AG04449 (cell line): ENCODE measurements around the gene LCN6.

Experiments used
- CTCF ChIA-PET: fragments of 350-600 bp; formaldehyde crosslinking; extraction: SDS; loops from one replicate; lab custom pipeline; 2021; ENCODE audit warnings: antibody characterized with exemption; lab: Yijun Ruan, JAX
- POLR2A ChIA-PET: fragments of 400-600, 350-600 bp; formaldehyde crosslinking; extraction: SDS; loops from one replicate; lab custom pipeline; 2020; ENCODE audit warnings: antibody characterized with exemption, inconsistent platforms; lab: Yijun Ruan, JAX
- DNase-seq: peaks from one replicate; pipeline ENCODE4 v3.0.0-alpha.2; 2010; ENCODE audit warnings: low read depth, low spot score
- H3K4me3 ChIP-seq: 2 replicates; pipeline ENCODE4 v1.5.1; 2011; ENCODE audit warnings: low read depth, mild to moderate bottlenecking, control low read depth, low read length
- TF ChIP-seq, protein P1 (sequence below): IDR thresholded peaks from one replicate; pipeline ENCODE4 v1.5.1; 2011; ENCODE audit warnings: mild to moderate bottlenecking, moderate library complexity, low read length, control low read depth, inconsistent platforms; ENCODE audit not compliant: insufficient read depth; ENCODE audit errors: missing control alignments

The LCN6 gene

DNA sequence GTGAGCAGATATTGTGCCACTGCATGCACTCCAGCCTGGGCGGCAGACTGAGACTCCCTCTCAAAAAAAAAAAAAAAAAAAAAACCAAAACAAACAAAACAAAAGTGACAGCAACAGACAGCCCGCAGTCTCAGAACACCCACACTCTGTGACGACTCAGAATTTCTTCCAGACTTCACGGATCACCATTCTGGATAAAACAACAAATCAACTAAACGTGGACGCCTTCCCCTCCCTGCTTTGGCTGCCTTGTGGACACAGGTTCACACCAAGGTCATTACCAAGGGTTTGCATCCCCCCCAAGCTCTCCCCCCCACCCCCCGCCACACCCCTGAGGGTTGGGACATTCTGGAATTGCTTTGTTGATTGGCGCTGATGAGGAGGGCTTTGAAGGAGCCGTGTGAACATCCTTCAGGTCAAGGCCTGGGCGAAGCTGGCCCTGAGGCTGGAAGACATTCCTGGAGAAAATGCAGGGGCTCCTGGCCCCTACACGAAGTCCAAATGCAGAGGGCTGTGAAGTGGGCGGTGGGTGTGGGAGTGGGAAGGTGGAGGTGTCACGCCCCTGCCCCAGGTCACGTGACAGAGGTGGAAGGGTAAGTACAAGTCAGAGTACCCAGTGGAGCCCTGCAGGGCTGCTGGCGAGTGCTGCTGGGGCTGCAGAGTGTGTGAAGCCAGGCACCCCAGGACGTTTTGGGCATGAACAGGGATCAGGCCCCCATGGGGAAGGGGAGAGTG lies 15.7 kb downstream of the LCN6 start:
- ChIA-PET CTCF (no interaction called here), POLR2A (no interaction called here)
- DNase-seq: no peak
- TF ChIP-seq, protein P1, sequence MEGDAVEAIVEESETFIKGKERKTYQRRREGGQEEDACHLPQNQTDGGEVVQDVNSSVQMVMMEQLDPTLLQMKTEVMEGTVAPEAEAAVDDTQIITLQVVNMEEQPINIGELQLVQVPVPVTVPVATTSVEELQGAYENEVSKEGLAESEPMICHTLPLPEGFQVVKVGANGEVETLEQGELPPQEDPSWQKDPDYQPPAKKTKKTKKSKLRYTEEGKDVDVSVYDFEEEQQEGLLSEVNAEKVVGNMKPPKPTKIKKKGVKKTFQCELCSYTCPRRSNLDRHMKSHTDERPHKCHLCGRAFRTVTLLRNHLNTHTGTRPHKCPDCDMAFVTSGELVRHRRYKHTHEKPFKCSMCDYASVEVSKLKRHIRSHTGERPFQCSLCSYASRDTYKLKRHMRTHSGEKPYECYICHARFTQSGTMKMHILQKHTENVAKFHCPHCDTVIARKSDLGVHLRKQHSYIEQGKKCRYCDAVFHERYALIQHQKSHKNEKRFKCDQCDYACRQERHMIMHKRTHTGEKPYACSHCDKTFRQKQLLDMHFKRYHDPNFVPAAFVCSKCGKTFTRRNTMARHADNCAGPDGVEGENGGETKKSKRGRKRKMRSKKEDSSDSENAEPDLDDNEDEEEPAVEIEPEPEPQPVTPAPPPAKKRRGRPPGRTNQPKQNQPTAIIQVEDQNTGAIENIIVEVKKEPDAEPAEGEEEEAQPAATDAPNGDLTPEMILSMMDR: no peak
- no peak overlapping the region for H3K4me3 ChIP-seq

DNA sequence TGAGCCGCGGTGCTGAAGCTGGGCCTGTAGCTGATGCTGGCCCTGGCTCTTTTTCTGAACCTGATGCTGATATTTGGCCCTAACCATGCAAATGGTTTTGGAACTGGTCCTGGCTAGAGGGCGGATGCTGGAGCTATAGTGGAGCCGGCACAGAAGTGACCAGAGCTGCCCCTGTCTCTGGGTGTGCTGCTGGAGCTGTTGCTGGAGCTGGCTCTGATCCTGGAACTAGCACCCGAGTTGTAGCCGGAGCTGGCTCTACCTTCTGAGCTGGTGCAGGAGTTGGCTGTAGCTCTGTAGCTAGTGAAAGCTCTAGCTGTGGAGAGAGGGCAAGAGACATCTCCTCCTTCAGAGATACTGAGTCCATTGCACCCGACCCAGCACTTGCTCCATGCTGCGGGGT lies 18.4 kb downstream of the LCN6 start:
- DNase-seq: no peak
- H3K4me3 ChIP-seq: no peak overlapping the region
- POLR2A ChIA-PET: no interaction called here
- CTCF ChIA-PET: interaction anchor here (0.7 to 4.1 kb wide), 10 partner anchors 15 to 242 kb away, joined by 3 to 27 read pairs (median 4); partner anchors contain the start of gene LCN8
- TF ChIP-seq, protein P1: no peak

DNA sequence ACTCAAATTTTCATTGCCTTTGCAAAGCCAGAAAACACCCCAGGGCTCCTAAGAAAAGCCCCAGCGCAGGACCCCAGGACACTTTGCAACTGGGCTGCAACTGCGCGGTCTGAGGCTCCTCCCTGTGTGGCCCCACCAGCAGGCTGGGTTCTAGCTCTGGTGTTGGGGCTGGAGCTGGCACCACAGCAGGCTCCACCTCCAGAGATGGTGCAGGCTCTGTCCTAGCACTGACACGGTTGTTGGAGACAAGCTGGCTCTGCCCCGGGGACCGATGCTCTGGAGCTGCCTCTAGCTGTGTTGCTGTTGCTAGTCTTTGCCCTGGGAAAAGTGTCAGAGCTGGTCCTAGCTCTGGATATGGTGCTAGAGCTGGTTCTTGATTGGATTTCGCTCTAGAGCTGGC lies 19.2 kb downstream of the LCN6 start:
- ChIA-PET POLR2A (interaction anchor here (0.8 to 3.5 kb wide), 5 partner anchors 8 to 119 kb away, joined by 3 to 17 read pairs (median 15); no protein-coding TSS in a partner anchor), CTCF (interaction anchor here (0.8 to 4.1 kb wide), 15 partner anchors 9 to 245 kb away, joined by 3 to 27 read pairs (median 4); partner anchors contain the start of genes C8G and LCN8)
- TF ChIP-seq, protein P1: no peak
- no peak for DNase-seq
- peak overlapping the region; percentile 84 for H3K4me3 ChIP-seq

DNA sequence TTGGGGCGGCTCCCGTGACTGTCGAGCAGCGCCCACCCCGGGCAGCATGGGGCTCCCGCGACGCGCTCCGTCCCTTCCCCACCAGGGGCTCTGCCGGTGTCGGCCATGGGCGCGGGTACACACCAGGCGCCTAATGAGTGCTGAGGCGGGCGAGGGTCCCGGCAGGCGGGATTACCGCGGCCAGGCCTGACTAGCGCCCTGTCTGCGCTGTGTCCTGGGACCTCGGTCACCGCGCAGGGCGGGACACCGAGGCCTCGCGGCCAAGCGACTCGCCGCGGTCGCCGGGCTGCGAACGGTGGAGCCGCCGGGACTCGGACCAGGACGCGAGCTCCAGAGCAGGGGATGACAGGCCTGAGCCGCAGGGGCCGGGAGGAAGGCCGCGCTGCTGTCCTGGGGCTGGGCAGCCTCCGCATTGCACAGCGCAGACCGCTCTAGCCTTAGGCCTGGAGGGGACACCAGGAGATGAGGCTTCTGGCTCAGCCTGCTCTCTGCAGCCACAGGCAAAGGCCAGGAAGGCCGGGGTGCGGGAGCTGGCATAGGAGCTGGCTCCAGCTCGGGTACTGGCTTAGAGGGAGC lies 19.7 kb downstream of the LCN6 start:
- TF ChIP-seq, protein P1: no peak
- CTCF ChIA-PET: interaction anchor here (0.8 to 4.1 kb wide), 16 partner anchors 9 to 245 kb away, joined by 3 to 27 read pairs (median 5); partner anchors contain the start of genes C8G, LCN10 and LCN8
- POLR2A ChIA-PET: interaction anchor here (0.6 to 3.5 kb wide), 27 partner anchors 9 to 403 kb away, joined by 3 to 17 read pairs (median 5); partner anchors contain the start of genes LCN8, MAN1B1 and TMEM141
- peak overlapping the region; percentile 84 for H3K4me3 ChIP-seq
- no peak for DNase-seq

DNA sequence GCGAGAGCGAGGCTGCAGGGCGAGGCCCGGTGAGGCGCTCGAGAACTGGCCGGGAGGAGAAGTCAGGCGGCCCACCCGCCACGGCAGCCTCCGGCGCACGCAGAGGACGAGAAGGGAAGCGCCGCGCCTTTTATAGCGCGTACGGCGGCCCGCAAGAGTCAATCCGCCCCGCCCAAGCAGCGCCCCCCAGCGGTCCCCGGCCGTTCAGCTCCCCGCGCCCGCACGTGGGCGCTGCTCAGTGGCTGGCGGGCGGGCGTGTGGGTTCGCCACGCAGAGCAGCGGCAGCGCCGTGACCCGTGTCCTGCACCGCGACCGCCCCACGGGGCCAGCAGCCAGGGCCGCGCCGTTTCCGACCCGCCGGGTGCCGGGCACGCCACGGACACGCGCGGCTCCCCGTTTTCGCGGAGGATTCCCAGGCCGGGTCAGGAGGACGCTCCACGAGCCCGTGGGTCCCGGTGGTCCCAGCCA lies 20.2 kb downstream of the LCN6 start:
- peak overlapping the region; percentile 84 for H3K4me3 ChIP-seq
- ChIA-PET CTCF (interaction anchor here (1.0 to 4.1 kb wide), 13 partner anchors 9 to 244 kb away, joined by 3 to 27 read pairs (median 6); partner anchors contain the start of genes C8G, LCN10 and LCN8), POLR2A (interaction anchor here (0.6 to 3.5 kb wide), 28 partner anchors 9 to 616 kb away, joined by 3 to 17 read pairs (median 4); partner anchors contain the start of genes LCN10, LCN8, MAN1B1 and TMEM141)
- peak; percentile 40 for DNase-seq
- TF ChIP-seq, protein P1: peak; percentile 97
